ENCODE results near the gene TSFM. TPM values are rescaled to one million over a fixed set of nuclear protein-coding genes. Genes with fewer than 3 reads are reported as not detected.
A peak's percentile ranks its signal among the peaks of the same experiment; 100 is the strongest.

The TSFM gene
- 10 to 100 TPM; 17.1 to 28.0 TPM for total RNA-seq
- polyA plus RNA-seq: 10 to 100 TPM; 23.9 to 40.0 TPM
- long read RNA-seq, donor 1, transcript TSFM-204 (6 exons, 2,192 nt): major isoform, 11 of 13 reads
- long read RNA-seq, donor 1, partial matches to known transcripts: 0 of 13 reads
- long read RNA-seq, donor 1, other reads (novel, unspliced or antisense): 0 of 13 reads
- long read RNA-seq, donor 2, partial matches to known transcripts: 0 of 4 reads
- long read RNA-seq, donor 2, other reads (novel, unspliced or antisense): 0 of 4 reads
- long read RNA-seq, donor 3, transcript TSFM-204 (6 exons, 2,192 nt): major isoform, 6 of 7 reads
- long read RNA-seq, donor 3, partial matches to known transcripts: 0 of 7 reads
- long read RNA-seq, donor 3, other reads (novel, unspliced or antisense): 0 of 7 reads
- long read RNA-seq, donor 4, partial matches to known transcripts: 0 of 5 reads
- long read RNA-seq, donor 4, other reads (novel, unspliced or antisense): 0 of 5 reads
- long read RNA-seq, donor 5, transcript TSFM-204 (6 exons, 2,192 nt): major isoform, 13 of 411 reads
- long read RNA-seq, donor 5, partial matches to known transcripts: 398 of 411 reads
- long read RNA-seq, donor 5, other reads (novel, unspliced or antisense): 0 of 411 reads

DNA sequence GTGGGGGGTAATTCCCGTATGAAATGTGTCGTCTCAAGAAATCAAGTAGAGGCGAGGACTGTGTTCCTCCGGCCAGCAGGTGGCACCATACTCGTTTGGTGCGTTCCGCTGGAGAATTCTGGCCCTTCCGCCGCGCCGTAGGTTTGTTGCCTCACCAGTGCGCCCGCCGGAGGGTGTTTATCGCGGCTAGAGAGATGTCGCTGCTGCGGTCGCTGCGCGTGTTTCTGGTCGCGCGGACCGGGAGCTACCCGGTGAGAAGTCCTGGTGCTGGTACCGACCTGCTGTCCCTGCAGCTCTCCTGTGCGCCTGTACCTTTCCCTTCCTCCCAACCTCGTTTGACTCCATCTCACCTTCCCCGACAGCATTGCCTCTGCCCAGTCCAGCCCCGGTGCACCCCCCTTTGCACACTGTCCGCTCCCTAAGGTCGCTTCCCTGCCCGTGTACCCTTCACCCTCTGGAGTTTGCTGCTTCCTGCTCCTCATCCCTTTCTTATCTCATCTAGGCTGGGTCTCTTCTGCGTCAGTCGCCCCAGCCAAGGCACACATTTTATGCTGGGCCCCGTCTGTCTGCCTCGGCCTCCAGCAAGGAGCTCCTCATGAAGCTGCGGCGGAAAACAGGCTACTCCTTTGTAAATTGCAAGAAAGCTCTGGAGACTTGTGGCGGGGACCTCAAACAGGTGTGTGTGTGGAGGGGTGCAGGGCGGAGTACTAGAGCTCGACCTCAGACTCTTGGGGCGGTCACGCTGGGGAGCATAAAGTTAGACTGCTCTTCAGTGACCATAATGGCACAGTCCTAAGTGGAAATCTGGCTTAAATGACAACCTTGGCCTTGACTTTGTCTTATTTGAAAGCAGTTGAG lies at the start of gene TSFM:
TSFM (plus strand) TSS at position 180 of the 858 bp plus-strand sequence; CDS start at position 195, 15 bp downstream.
- peaks cover 9 to 28% (median 18%) of the 10 kb centered on the region in 4 donors for H3K36me3 ChIP-seq (ENCODE audit: control insufficient read depth in 4 of 4, insufficient read depth in 4 of 4, low read length in 4 of 4)
- peaks cover 0 to 8% (median 4%) of the 10 kb centered on the region in 5 donors for H3K4me1 ChIP-seq (ENCODE audit: control insufficient read depth in 5 of 5, insufficient read depth in 5 of 5, low read length in 5 of 5)
- DNase-seq: peak; percentile 96 to 97 (median 96)
- TF ChIP-seq, protein P1, sequence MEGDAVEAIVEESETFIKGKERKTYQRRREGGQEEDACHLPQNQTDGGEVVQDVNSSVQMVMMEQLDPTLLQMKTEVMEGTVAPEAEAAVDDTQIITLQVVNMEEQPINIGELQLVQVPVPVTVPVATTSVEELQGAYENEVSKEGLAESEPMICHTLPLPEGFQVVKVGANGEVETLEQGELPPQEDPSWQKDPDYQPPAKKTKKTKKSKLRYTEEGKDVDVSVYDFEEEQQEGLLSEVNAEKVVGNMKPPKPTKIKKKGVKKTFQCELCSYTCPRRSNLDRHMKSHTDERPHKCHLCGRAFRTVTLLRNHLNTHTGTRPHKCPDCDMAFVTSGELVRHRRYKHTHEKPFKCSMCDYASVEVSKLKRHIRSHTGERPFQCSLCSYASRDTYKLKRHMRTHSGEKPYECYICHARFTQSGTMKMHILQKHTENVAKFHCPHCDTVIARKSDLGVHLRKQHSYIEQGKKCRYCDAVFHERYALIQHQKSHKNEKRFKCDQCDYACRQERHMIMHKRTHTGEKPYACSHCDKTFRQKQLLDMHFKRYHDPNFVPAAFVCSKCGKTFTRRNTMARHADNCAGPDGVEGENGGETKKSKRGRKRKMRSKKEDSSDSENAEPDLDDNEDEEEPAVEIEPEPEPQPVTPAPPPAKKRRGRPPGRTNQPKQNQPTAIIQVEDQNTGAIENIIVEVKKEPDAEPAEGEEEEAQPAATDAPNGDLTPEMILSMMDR (IDR thresholded peaks at IDR 0.05; ENCODE audit: control extremely low read depth, extremely low read depth): peak; percentile 96
- peak within 1 kb of the TSS; percentile 77 to 93 for H3K9ac ChIP-seq (ENCODE audit: insufficient read depth in 1 of 2, low read length in 2 of 2)
- 1% methylated on average over 45 of the region's 45 CpGs for WGBS, 2 donors
- peak; percentile 98 for ATAC-seq (ENCODE audit: insufficient read depth, low FRiP score)
- H3K27me3 ChIP-seq (ENCODE audit: control insufficient read depth in 3 of 3, insufficient read depth in 3 of 3, low read length in 2 of 3): no peaks in the 10 kb centered on the region
- H3K9me3 ChIP-seq (ENCODE audit: control insufficient read depth in 4 of 4, insufficient read depth in 3 of 4, low read length in 3 of 4): no peaks in the 10 kb centered on the region
- H3K27ac ChIP-seq (ENCODE audit: low read depth in 1 of 2, low read length in 1 of 2): peak within 1 kb of the TSS; percentile 10 to 78
- H3K4me3 ChIP-seq: peak within 1 kb of the TSS; percentile 90

DNA sequence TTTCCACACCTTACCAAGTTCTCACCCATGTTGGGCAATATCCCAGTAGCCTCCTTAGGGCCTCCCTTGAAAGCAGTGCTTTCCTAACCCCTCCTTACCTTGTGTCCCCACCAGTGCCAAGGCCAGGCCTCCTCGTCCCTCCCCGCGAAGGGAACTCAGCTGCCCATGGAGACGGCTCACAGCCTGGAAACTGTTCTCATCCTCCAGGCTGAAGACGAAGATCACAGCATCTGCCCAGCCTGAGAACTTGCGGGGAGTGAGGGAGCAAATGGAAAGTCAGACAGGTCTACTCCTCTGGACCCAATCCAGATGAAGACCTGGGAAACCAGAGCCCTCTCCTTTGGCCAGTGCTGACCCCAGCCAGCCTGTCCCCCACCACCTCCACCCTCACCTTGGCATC lies 48.7 kb upstream of the TSFM start:
- peaks cover 0 to 77% (median 67%) of the 10 kb centered on the region in 3 donors for H3K27me3 ChIP-seq (ENCODE audit: control insufficient read depth in 3 of 3, insufficient read depth in 3 of 3, low read length in 2 of 3)
- WGBS, 2 donors: 85 to 87% methylated on average over 6 of the region's 6 CpGs
- TF ChIP-seq, protein P1 (IDR thresholded peaks at IDR 0.05; ENCODE audit: control extremely low read depth, extremely low read depth): no peak
- H3K9ac ChIP-seq (ENCODE audit: insufficient read depth in 1 of 2, low read length in 2 of 2): no peak overlapping the region
- peaks cover 0 to 9% (median 6%) of the 10 kb centered on the region in 5 donors for H3K4me1 ChIP-seq (ENCODE audit: control insufficient read depth in 5 of 5, insufficient read depth in 5 of 5, low read length in 5 of 5)
- peaks cover 0 to 2% (median 0%) of the 10 kb centered on the region in 4 donors for H3K36me3 ChIP-seq (ENCODE audit: control insufficient read depth in 4 of 4, insufficient read depth in 4 of 4, low read length in 4 of 4)
- H3K4me3 ChIP-seq: no peak overlapping the region
- DNase-seq: no peak
- no peaks in the 10 kb centered on the region for H3K9me3 ChIP-seq (ENCODE audit: control insufficient read depth in 4 of 4, insufficient read depth in 3 of 4, low read length in 3 of 4)
- ATAC-seq (ENCODE audit: insufficient read depth, low FRiP score): no peak
- H3K27ac ChIP-seq (ENCODE audit: low read depth in 1 of 2, low read length in 1 of 2): no peak overlapping the region

DNA sequence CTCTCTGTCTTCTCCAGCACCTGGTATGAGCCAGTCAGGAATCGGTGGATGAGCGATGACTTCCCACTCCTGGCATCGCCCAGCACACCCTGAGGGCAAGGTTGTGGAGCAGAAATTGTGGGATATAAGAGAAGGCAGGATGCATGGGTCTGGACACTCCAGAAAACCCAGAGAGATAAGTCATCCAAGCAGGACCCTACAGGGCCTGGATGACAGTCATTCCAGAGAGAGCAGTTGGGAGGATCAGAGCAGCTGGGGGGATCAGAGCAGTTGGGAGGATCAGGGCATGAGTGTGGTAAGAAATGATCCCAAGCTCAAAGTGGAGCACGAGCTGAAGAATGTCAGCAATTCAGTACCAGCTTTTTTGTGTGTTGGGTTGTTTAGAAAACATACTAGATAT lies 48.0 kb upstream of the TSFM start:
- H3K4me3 ChIP-seq: no peak overlapping the region
- H3K9me3 ChIP-seq (ENCODE audit: control insufficient read depth in 4 of 4, insufficient read depth in 3 of 4, low read length in 3 of 4): no peaks in the 10 kb centered on the region
- peaks cover 0 to 1% (median 0%) of the 10 kb centered on the region in 4 donors for H3K36me3 ChIP-seq (ENCODE audit: control insufficient read depth in 4 of 4, insufficient read depth in 4 of 4, low read length in 4 of 4)
- H3K27me3 ChIP-seq (ENCODE audit: control insufficient read depth in 3 of 3, insufficient read depth in 3 of 3, low read length in 2 of 3): peaks cover 0 to 79% (median 73%) of the 10 kb centered on the region in 3 donors
- TF ChIP-seq, protein P1 (IDR thresholded peaks at IDR 0.05; ENCODE audit: control extremely low read depth, extremely low read depth): no peak
- no peak overlapping the region for H3K27ac ChIP-seq (ENCODE audit: low read depth in 1 of 2, low read length in 1 of 2)
- peaks cover 0 to 9% (median 6%) of the 10 kb centered on the region in 5 donors for H3K4me1 ChIP-seq (ENCODE audit: control insufficient read depth in 5 of 5, insufficient read depth in 5 of 5, low read length in 5 of 5)
- DNase-seq: no peak
- 81 to 87% methylated on average over 4 of the region's 4 CpGs for WGBS, 2 donors
- ATAC-seq (ENCODE audit: insufficient read depth, low FRiP score): no peak
- no peak overlapping the region for H3K9ac ChIP-seq (ENCODE audit: insufficient read depth in 1 of 2, low read length in 2 of 2)

Measured in lung (tissue), 16 donors.